IPS DF 4.7 (cell line): Measurements from ENCODE around the gene PLA2G6.
"Not testable (repeated sequence)": the region's sequence is repeated elsewhere in the genome, so short reads cannot be mapped to it uniquely, and the experiment has no call there.

Source experiments
- DNase-seq: peaks from one replicate; pipeline ENCODE4 v3.0.0-alpha.2; 2013; ENCODE audit warnings: low spot score; ENCODE audit errors: extremely low read depth

The PLA2G6 gene

GRCh38 chr22:38132136-38132535, 49.5 kb downstream of the PLA2G6 start:
- DNase-seq, result no peak

- no peak for DNase-seq
These were observed 50.2 kb downstream of the PLA2G6 start for GRCh38 chr22:38131399-38131798.

GRCh38 chr22:38129856-38130255, 51.8 kb downstream of the PLA2G6 start:
- DNase-seq, result no peak

GRCh38 chr22:38129021-38129420, 52.6 kb downstream of the PLA2G6 start:
- DNase-seq, result no peak

- no peak for DNase-seq
These were observed 53.8 kb downstream of the PLA2G6 start for GRCh38 chr22:38127869-38128268.

- DNase-seq, result no peak
These were observed 54.5 kb downstream of the PLA2G6 start for GRCh38 chr22:38126928-38127668.

- no peak for DNase-seq
These were observed 55.9 kb downstream of the PLA2G6 start for GRCh38 chr22:38125751-38126201.

- no peak for DNase-seq
These were observed 56.5 kb downstream of the PLA2G6 start for GRCh38 chr22:38125038-38125610.

- DNase-seq, result no peak
These were observed 57.2 kb downstream of the PLA2G6 start for GRCh38 chr22:38124236-38124974.

GRCh38 chr22:38122616-38123015, 59.0 kb downstream of the PLA2G6 start:
- DNase-seq, result no peak

GRCh38 chr22:38120359-38121110, 61.1 kb downstream of the PLA2G6 start:
- no peak for DNase-seq

GRCh38 chr22:38118747-38119146, 62.9 kb downstream of the PLA2G6 start:
- DNase-seq, result not testable (repeated sequence)

GRCh38 chr22:38118182-38118581, 63.4 kb downstream of the PLA2G6 start:
- no peak for DNase-seq

- DNase-seq, result not testable (repeated sequence)
These were observed 64.1 kb downstream of the PLA2G6 start for GRCh38 chr22:38117556-38117955.

GRCh38 chr22:38115423-38116205, 66.0 kb downstream of the PLA2G6 start:
- DNase-seq, result no peak

GRCh38 chr22:38114484-38115398, 66.9 kb downstream of the PLA2G6 start:
- DNase-seq, result no peak

GRCh38 chr22:38112381-38112780, 69.2 kb downstream of the PLA2G6 start:
- no peak for DNase-seq

- no peak for DNase-seq
These were observed 69.7 kb downstream of the PLA2G6 start for GRCh38 chr22:38111925-38112355.
